HG03571 (cell line): ENCODE results near the gene PTH2.
"Not testable (repeated sequence)": the region's sequence is repeated elsewhere in the genome, so short reads cannot be mapped to it uniquely, and the experiment has no call there.

Experiments used
- ATAC-seq: cut with Tn5 transposase; IDR thresholded peaks from one replicate; pipeline ENCODE4 v1.9.1; 2021; ENCODE audit not compliant: unreplicated experiment

PTH2 gene

GRCh38 chr19:49448432-49448786, 25.2 kb upstream of the PTH2 start:
- no peak for ATAC-seq

- no peak for ATAC-seq
Observed at GRCh38 chr19:49447485-49448431, 24.5 kb upstream of the PTH2 start.

GRCh38 chr19:49445997-49446396, 22.8 kb upstream of the PTH2 start:
- no peak for ATAC-seq

GRCh38 chr19:49444100-49444700, 21.0 kb upstream of the PTH2 start:
- not testable (repeated sequence) for ATAC-seq

- peak; percentile 68 for ATAC-seq
Observed at GRCh38 chr19:49443366-49444099, 20.3 kb upstream of the PTH2 start.

GRCh38 chr19:49442771-49443365, 19.6 kb upstream of the PTH2 start:
- ATAC-seq: no peak

- ATAC-seq: no peak
Observed at GRCh38 chr19:49442354-49442753, 19.1 kb upstream of the PTH2 start.

GRCh38 chr19:49441960-49442350, 18.7 kb upstream of the PTH2 start:
- no peak for ATAC-seq

- no peak for ATAC-seq
Observed at GRCh38 chr19:49441210-49441959, 18.1 kb upstream of the PTH2 start, which contains the start of gene SLC17A7. SLC17A7 (minus strand) TSS chr19:49441527; CDS start chr19:49441379, 148 bp downstream.

- no peak for ATAC-seq
Observed at GRCh38 chr19:49440439-49441209, 17.4 kb upstream of the PTH2 start.

- no peak for ATAC-seq
Observed at GRCh38 chr19:49439836-49440235, 16.6 kb upstream of the PTH2 start.

GRCh38 chr19:49438261-49438660, 15.0 kb upstream of the PTH2 start:
- no peak for ATAC-seq

- no peak for ATAC-seq
Observed at GRCh38 chr19:49437231-49437630, 14.0 kb upstream of the PTH2 start.

- ATAC-seq: no peak
Observed at GRCh38 chr19:49436381-49437017, 13.3 kb upstream of the PTH2 start.

GRCh38 chr19:49435670-49436069, 12.4 kb upstream of the PTH2 start:
- ATAC-seq: no peak

GRCh38 chr19:49434907-49435583, 11.8 kb upstream of the PTH2 start:
- no peak for ATAC-seq

- no peak for ATAC-seq
Observed at GRCh38 chr19:49433240-49433901, 10.1 kb upstream of the PTH2 start.
